Gastroesophageal sphincter (tissue), 2 donors: ENCODE measurements around the gene COL28A1.

Experiments used
- POLR2A ChIP-seq, 2 donors: fragments of 450-650 bp; IDR thresholded peaks; one replicate each; pipeline ENCODE4 v1.6.1; 2017; ENCODE audit warnings: antibody characterized with exemption in 2 of 2, mild to moderate bottlenecking in 2 of 2, moderate library complexity in 1 of 2
- POLR2AphosphoS5 ChIP-seq: sonication (generic); formaldehyde crosslinking; IDR thresholded peaks from one replicate; pipeline ENCODE4 v1.6.1; 2017; ENCODE audit warnings: antibody characterized with exemption

- TF ChIP-seq POLR2AphosphoS5 (no peak), POLR2A (IDR thresholded peaks at IDR 0.05) (no peak)
These were observed 139.9 kb downstream of the COL28A1 start for GRCh38 chr7:7395785-7396184.
